NCI-H526 (cell line): Measurements from ENCODE around the gene CLASP1.
"Not testable (repeated sequence)": the region's sequence is repeated elsewhere in the genome, so short reads cannot be mapped to it uniquely, and the experiment has no call there.

Experiments
- DNase-seq, 2 experiments: peaks; one replicate each; lab custom pipeline; 2025; lab: John Stamatoyannopoulos, UW

The CLASP1 gene

GRCh38 chr2:121504316-121504715 lies 144.9 kb downstream of the CLASP1 start:
- DNase-seq = no peak

- no peak for DNase-seq
These were observed 146.5 kb downstream of the CLASP1 start for GRCh38 chr2:121502781-121503180.

GRCh38 chr2:121502246-121502645 lies 147.0 kb downstream of the CLASP1 start:
- no peak for DNase-seq

GRCh38 chr2:121501554-121501953 lies 147.7 kb downstream of the CLASP1 start:
- no peak for DNase-seq

GRCh38 chr2:121501031-121501430 lies 148.2 kb downstream of the CLASP1 start:
- DNase-seq = no peak

- DNase-seq = no peak
These were observed 150.5 kb downstream of the CLASP1 start for GRCh38 chr2:121498731-121499130.

GRCh38 chr2:121492409-121492808 lies 156.9 kb downstream of the CLASP1 start:
- DNase-seq = no peak

GRCh38 chr2:121491518-121491917 lies 157.7 kb downstream of the CLASP1 start:
- no peak for DNase-seq

- DNase-seq = no peak
These were observed 158.6 kb downstream of the CLASP1 start for GRCh38 chr2:121490584-121491133.

GRCh38 chr2:121489911-121490583 lies 159.2 kb downstream of the CLASP1 start:
- no peak for DNase-seq

- DNase-seq = peak; percentile 57 to 58
These were observed 160.0 kb downstream of the CLASP1 start for GRCh38 chr2:121489284-121489683.

GRCh38 chr2:121486191-121486790 lies 163.0 kb downstream of the CLASP1 start:
- DNase-seq = no peak

- DNase-seq = no peak
These were observed 164.2 kb downstream of the CLASP1 start for GRCh38 chr2:121485039-121485438.

- no peak for DNase-seq
These were observed 165.4 kb downstream of the CLASP1 start for GRCh38 chr2:121483846-121484245.

- DNase-seq = no peak
These were observed 166.2 kb downstream of the CLASP1 start for GRCh38 chr2:121483021-121483420.

GRCh38 chr2:121480826-121481225 lies 168.4 kb downstream of the CLASP1 start:
- DNase-seq = no peak

GRCh38 chr2:121479882-121480522 lies 169.3 kb downstream of the CLASP1 start:
- peak in 1 of 2 experiments; percentile 10 for DNase-seq

GRCh38 chr2:121478996-121479745 lies 170.1 kb downstream of the CLASP1 start:
- no peak for DNase-seq

- not testable (repeated sequence) for DNase-seq
These were observed 170.8 kb downstream of the CLASP1 start for GRCh38 chr2:121478358-121478995.

GRCh38 chr2:121476684-121477083 lies 172.6 kb downstream of the CLASP1 start:
- DNase-seq = no peak

GRCh38 chr2:121475811-121476571 lies 173.3 kb downstream of the CLASP1 start:
- no peak for DNase-seq
